ENCODE results near the gene TRAF7.
"Not testable (repeated sequence)": the region's sequence is repeated elsewhere in the genome, so short reads cannot be mapped to it uniquely, and the experiment has no call there.

Gene TRAF7

GRCh38 chr16:2135770-2136490 lies 19.7 kb upstream of the TRAF7 start, which contains the start of gene PKD1:
TSS of gene PKD1 (minus strand) at chr16:2135898. CDS start at chr16:2135689, 209 bp downstream.
- Histone ChIP-seq H3K4me2 (ENCODE audit: insufficient read depth, low read length, poor library complexity, severe bottlenecking) (peak within 1 kb of the TSS; percentile 49), H3K14ac (ENCODE audit: low read length) (peak within 1 kb of the TSS; percentile 38), H3K18ac (ENCODE audit: low read length) (peak within 1 kb of the TSS; percentile 71), H2BK15ac (ENCODE audit: low read length) (peak within 1 kb of the TSS; percentile 67), H3K27ac (replicated peaks; ENCODE audit: low read length) (peak within 1 kb of the TSS; percentile 56), H2AFZ (ENCODE audit: low read length) (peak within 1 kb of the TSS; percentile 86), H3K9ac (ENCODE audit: low read depth, low read length, poor library complexity) (peak within 1 kb of the TSS; percentile 81), H3K4me3 (ENCODE audit: low read length in 2 of 2) (peak within 1 kb of the TSS; percentile 56 to 82)
- no CpG with 5 or more reads among the region's 81 CpGs for WGBS, 2 donors (ENCODE audit: extremely low coverage in 2 of 2, insufficient read length in 2 of 2, insufficient replicate concordance in 1 of 2)
- not testable (repeated sequence) for H3K27me3 ChIP-seq (ENCODE audit: control insufficient read depth in 3 of 3, insufficient read depth in 3 of 3, low read depth in 1 of 3, low read length in 3 of 3); H3K4me1 ChIP-seq (ENCODE audit: control insufficient read depth in 2 of 2, insufficient read depth in 1 of 2, low read depth in 1 of 2, low read length in 2 of 2); H2BK5ac ChIP-seq (ENCODE audit: low read length); H2BK12ac ChIP-seq (ENCODE audit: low read length); H3K4ac ChIP-seq (ENCODE audit: low read length); H3K36me3 ChIP-seq (replicated peaks in 1 of 2; ENCODE audit: control insufficient read depth in 2 of 2, insufficient read depth in 2 of 2, low read length in 2 of 2); H2BK120ac ChIP-seq (ENCODE audit: low read depth, low read length); H3K9me3 ChIP-seq (replicated peaks in 1 of 2; ENCODE audit: control insufficient read depth in 2 of 2, insufficient read depth in 1 of 2, low read depth in 1 of 2, low read length in 2 of 2); H3K23ac ChIP-seq (ENCODE audit: low read depth, low read length, poor library complexity); H4K8ac ChIP-seq (ENCODE audit: low read depth, low read length); H3K79me1 ChIP-seq (ENCODE audit: low read depth, low read length); H2AK5ac ChIP-seq (ENCODE audit: low read depth, low read length); H4K91ac ChIP-seq (ENCODE audit: low read depth, low read length, poor library complexity)
- peak; percentile 93 for DNase-seq (ENCODE audit: low spot score)

DNA sequence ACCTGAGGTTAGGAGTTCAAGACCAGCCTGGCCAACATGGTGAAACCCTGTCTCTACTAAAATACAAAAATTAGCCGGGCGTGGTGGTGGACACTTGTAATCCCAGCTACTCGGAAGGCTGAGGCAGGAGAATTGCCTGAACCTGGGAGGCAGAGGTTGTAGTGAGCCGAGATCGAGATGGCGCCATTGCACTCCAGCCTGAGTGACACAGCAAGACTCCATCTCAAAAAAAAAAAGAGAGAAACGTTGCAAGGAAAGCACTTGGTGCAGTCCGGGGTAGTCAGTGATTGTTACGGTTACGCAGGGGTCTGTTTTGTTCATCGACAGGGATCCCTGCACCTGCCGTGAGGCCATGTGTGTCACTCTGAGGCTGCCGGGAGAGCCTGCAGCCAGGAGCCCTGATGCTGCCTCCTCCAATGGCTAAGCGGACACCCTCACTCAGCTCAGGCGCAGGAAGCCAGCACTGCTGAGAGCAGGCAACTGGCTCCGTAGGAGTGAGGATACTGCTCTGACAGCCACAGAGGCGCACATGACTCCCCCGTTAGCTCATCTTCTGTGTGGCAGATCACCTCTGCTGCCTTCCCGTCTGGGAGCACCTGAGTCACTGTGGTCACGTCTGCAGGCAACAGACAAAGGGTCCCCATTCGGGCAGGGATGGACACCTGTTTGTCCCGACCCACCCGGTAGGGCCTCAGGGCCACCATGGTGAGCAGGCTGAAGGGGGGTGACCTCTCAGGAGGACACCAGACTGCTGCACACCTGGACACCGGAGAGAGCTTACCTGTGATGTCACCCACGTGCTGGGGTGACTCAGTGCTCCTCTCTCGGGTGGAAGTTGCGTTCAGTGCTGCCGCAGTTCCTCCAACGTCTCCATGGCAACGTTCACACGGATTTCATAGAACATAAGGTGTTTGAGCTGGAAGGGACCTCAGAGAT lies 12.4 kb upstream of the TRAF7 start:
- no peaks in the 10 kb centered on the region for H3K9me3 ChIP-seq (replicated peaks in 1 of 2; ENCODE audit: control insufficient read depth in 2 of 2, insufficient read depth in 1 of 2, low read depth in 1 of 2, low read length in 2 of 2)
- no peak for DNase-seq (ENCODE audit: low spot score)

GRCh38 chr16:2143878-2144485 lies 11.6 kb upstream of the TRAF7 start:
- no CpG with 5 or more reads among the region's 17 CpGs for WGBS, 2 donors (ENCODE audit: extremely low coverage in 2 of 2, insufficient read length in 2 of 2, insufficient replicate concordance in 1 of 2)
- DNase-seq (ENCODE audit: low spot score), result no peak
- Histone ChIP-seq H3K27ac (replicated peaks; ENCODE audit: low read length) (no peak overlapping the region), H2BK15ac (ENCODE audit: low read length) (peak overlapping the region; percentile 75), H2AFZ (ENCODE audit: low read length) (no peak overlapping the region), H3K9me3 (replicated peaks in 1 of 2; ENCODE audit: control insufficient read depth in 2 of 2, insufficient read depth in 1 of 2, low read depth in 1 of 2, low read length in 2 of 2) (no peaks in the 10 kb centered on the region), H3K14ac (ENCODE audit: low read length) (peak overlapping the region; percentile 21), H2AK5ac (ENCODE audit: low read depth, low read length) (peak overlapping the region; percentile 84), H3K9ac (ENCODE audit: low read depth, low read length, poor library complexity) (no peak overlapping the region), H3K4me3 (ENCODE audit: low read length in 2 of 2) (peak overlapping the region in 1 of 2 donors; percentile 63), H2BK12ac (ENCODE audit: low read length) (no peak overlapping the region), H3K4ac (ENCODE audit: low read length) (no peak overlapping the region), H3K23ac (ENCODE audit: low read depth, low read length, poor library complexity) (no peak overlapping the region), H3K79me1 (ENCODE audit: low read depth, low read length) (peaks cover 2% of the 10 kb centered on the region), H3K4me2 (ENCODE audit: insufficient read depth, low read length, poor library complexity, severe bottlenecking) (no peak overlapping the region), H2BK5ac (ENCODE audit: low read length) (peak overlapping the region; percentile 90), H4K91ac (ENCODE audit: low read depth, low read length, poor library complexity) (no peak overlapping the region), H3K36me3 (replicated peaks in 1 of 2; ENCODE audit: control insufficient read depth in 2 of 2, insufficient read depth in 2 of 2, low read length in 2 of 2) (no peaks in the 10 kb centered on the region), H3K4me1 (ENCODE audit: control insufficient read depth in 2 of 2, insufficient read depth in 1 of 2, low read depth in 1 of 2, low read length in 2 of 2) (peaks cover 2 to 5% of the 10 kb centered on the region in 2 donors), H4K8ac (ENCODE audit: low read depth, low read length) (no peak overlapping the region), H2BK120ac (ENCODE audit: low read depth, low read length) (no peak overlapping the region), H3K18ac (ENCODE audit: low read length) (no peak overlapping the region), H3K27me3 (ENCODE audit: control insufficient read depth in 3 of 3, insufficient read depth in 3 of 3, low read depth in 1 of 3, low read length in 3 of 3) (no peaks in the 10 kb centered on the region)

More for the DNA sequence above, 12.4 kb upstream of the TRAF7 start:
- H2BK12ac ChIP-seq (ENCODE audit: low read length), result no peak overlapping the region
- no peak overlapping the region for H3K23ac ChIP-seq (ENCODE audit: low read depth, low read length, poor library complexity)
- H2BK5ac ChIP-seq (ENCODE audit: low read length), result peak overlapping the region; percentile 75
- no peak overlapping the region for H3K4me2 ChIP-seq (ENCODE audit: insufficient read depth, low read length, poor library complexity, severe bottlenecking)
- H3K36me3 ChIP-seq (replicated peaks in 1 of 2; ENCODE audit: control insufficient read depth in 2 of 2, insufficient read depth in 2 of 2, low read length in 2 of 2), result no peaks in the 10 kb centered on the region
- no peak overlapping the region for H4K8ac ChIP-seq (ENCODE audit: low read depth, low read length)
- no peaks in the 10 kb centered on the region for H3K79me1 ChIP-seq (ENCODE audit: low read depth, low read length)
- peak overlapping the region; percentile 84 for H2AK5ac ChIP-seq (ENCODE audit: low read depth, low read length)
- no peak overlapping the region for H3K14ac ChIP-seq (ENCODE audit: low read length)
- H2AFZ ChIP-seq (ENCODE audit: low read length), result no peak overlapping the region
- H3K27ac ChIP-seq (replicated peaks; ENCODE audit: low read length), result no peak overlapping the region
- peak overlapping the region; percentile 75 for H2BK15ac ChIP-seq (ENCODE audit: low read length)
- H3K9ac ChIP-seq (ENCODE audit: low read depth, low read length, poor library complexity), result peak overlapping the region; percentile 21
- H3K4ac ChIP-seq (ENCODE audit: low read length), result peak overlapping the region; percentile 89
- no peak overlapping the region for H4K91ac ChIP-seq (ENCODE audit: low read depth, low read length, poor library complexity)
- H3K18ac ChIP-seq (ENCODE audit: low read length), result peak overlapping the region; percentile 19
- peak overlapping the region in 1 of 2 donors; percentile 63 for H3K4me3 ChIP-seq (ENCODE audit: low read length in 2 of 2)
- no peak overlapping the region for H2BK120ac ChIP-seq (ENCODE audit: low read depth, low read length)
- peaks cover 2 to 4% of the 10 kb centered on the region in 2 donors for H3K4me1 ChIP-seq (ENCODE audit: control insufficient read depth in 2 of 2, insufficient read depth in 1 of 2, low read depth in 1 of 2, low read length in 2 of 2)
- no CpG with 5 or more reads among the region's 31 CpGs for WGBS, 2 donors (ENCODE audit: extremely low coverage in 2 of 2, insufficient read length in 2 of 2, insufficient replicate concordance in 1 of 2)
- H3K27me3 ChIP-seq (ENCODE audit: control insufficient read depth in 3 of 3, insufficient read depth in 3 of 3, low read depth in 1 of 3, low read length in 3 of 3), result no peaks in the 10 kb centered on the region
